ENCODE results near the gene MAGEA3.
"Not testable (repeated sequence)": the region's sequence is repeated elsewhere in the genome, so short reads cannot be mapped to it uniquely, and the experiment has no call there.

The MAGEA3 gene

GRCh38 chrX:152663086-152663485 lies 35.5 kb upstream of the MAGEA3 start:
- H3K4me1 ChIP-seq (ENCODE audit: control insufficient read depth in 1 of 2, insufficient read depth in 1 of 2, low read depth in 1 of 2, low read length in 1 of 2): no peaks in the 10 kb centered on the region
- no peaks in the 10 kb centered on the region for H3K9me3 ChIP-seq
- H3K4me3 ChIP-seq (ENCODE audit: low read depth in 1 of 2, low read length in 1 of 2): no peak overlapping the region
- no peak for TF ChIP-seq CTCF (IDR thresholded peaks at IDR 0.05)
- no peaks in the 10 kb centered on the region for H3K27me3 ChIP-seq
- no peak overlapping the region for H3K27ac ChIP-seq
- no peaks in the 10 kb centered on the region for H3K36me3 ChIP-seq

GRCh38 chrX:152674135-152674534 lies 24.5 kb upstream of the MAGEA3 start:
- Histone ChIP-seq H3K9me3 (no peaks in the 10 kb centered on the region), H3K4me3 (ENCODE audit: low read depth in 1 of 2, low read length in 1 of 2) (no peak overlapping the region), H3K36me3 (no peaks in the 10 kb centered on the region), H3K4me1 (ENCODE audit: control insufficient read depth in 1 of 2, insufficient read depth in 1 of 2, low read depth in 1 of 2, low read length in 1 of 2) (no peaks in the 10 kb centered on the region), H3K27me3 (no peaks in the 10 kb centered on the region), H3K27ac (no peak overlapping the region)
- TF ChIP-seq CTCF (IDR thresholded peaks at IDR 0.05): no peak

- not testable (repeated sequence) for H3K4me3 ChIP-seq (ENCODE audit: low read depth in 1 of 2, low read length in 1 of 2); H3K27ac ChIP-seq; H3K4me1 ChIP-seq (ENCODE audit: control insufficient read depth in 1 of 2, insufficient read depth in 1 of 2, low read depth in 1 of 2, low read length in 1 of 2); H3K27me3 ChIP-seq; H3K9me3 ChIP-seq; H3K36me3 ChIP-seq
These were observed 23.9 kb upstream of the MAGEA3 start for GRCh38 chrX:152674652-152675051.

- H3K27ac ChIP-seq: not testable (repeated sequence)
These were observed 17.6 kb upstream of the MAGEA3 start for GRCh38 chrX:152681012-152681411.

GRCh38 chrX:152700390-152700789 lies 1.8 kb downstream of the MAGEA3 start:
- not testable (repeated sequence) for H3K36me3 ChIP-seq; H3K27ac ChIP-seq; H3K4me3 ChIP-seq (ENCODE audit: low read depth in 1 of 2, low read length in 1 of 2); H3K27me3 ChIP-seq; H3K9me3 ChIP-seq; H3K4me1 ChIP-seq (ENCODE audit: control insufficient read depth in 1 of 2, insufficient read depth in 1 of 2, low read depth in 1 of 2, low read length in 1 of 2)

More at GRCh38 chrX:152681012-152681411, 17.6 kb upstream of the MAGEA3 start:
- not testable (repeated sequence) for H3K9me3 ChIP-seq; H3K36me3 ChIP-seq; H3K4me1 ChIP-seq (ENCODE audit: control insufficient read depth in 1 of 2, insufficient read depth in 1 of 2, low read depth in 1 of 2, low read length in 1 of 2); H3K4me3 ChIP-seq (ENCODE audit: low read depth in 1 of 2, low read length in 1 of 2); H3K27me3 ChIP-seq

- not testable (repeated sequence) for H3K4me3 ChIP-seq (ENCODE audit: low read depth in 1 of 2, low read length in 1 of 2); H3K4me1 ChIP-seq (ENCODE audit: control insufficient read depth in 1 of 2, insufficient read depth in 1 of 2, low read depth in 1 of 2, low read length in 1 of 2); H3K9me3 ChIP-seq; H3K27me3 ChIP-seq; H3K27ac ChIP-seq; H3K36me3 ChIP-seq
These were observed 7.9 kb downstream of the MAGEA3 start for GRCh38 chrX:152706500-152706899.

GRCh38 chrX:152709173-152709572 lies 10.6 kb downstream of the MAGEA3 start, which contains the start of gene CSAG2:
CSAG2 (minus strand) TSS chrX:152709273; CDS start chrX:152709112, 161 bp downstream.
- not testable (repeated sequence) for H3K4me3 ChIP-seq (ENCODE audit: low read depth in 1 of 2, low read length in 1 of 2); H3K27me3 ChIP-seq; H3K9me3 ChIP-seq; H3K4me1 ChIP-seq (ENCODE audit: control insufficient read depth in 1 of 2, insufficient read depth in 1 of 2, low read depth in 1 of 2, low read length in 1 of 2); H3K27ac ChIP-seq; H3K36me3 ChIP-seq

GRCh38 chrX:152713195-152713594 lies 14.6 kb downstream of the MAGEA3 start:
- H3K27me3 ChIP-seq; H3K4me3 ChIP-seq (ENCODE audit: low read depth in 1 of 2, low read length in 1 of 2); H3K9me3 ChIP-seq; H3K27ac ChIP-seq; H3K4me1 ChIP-seq (ENCODE audit: control insufficient read depth in 1 of 2, insufficient read depth in 1 of 2, low read depth in 1 of 2, low read length in 1 of 2); H3K36me3 ChIP-seq: not testable (repeated sequence)

- not testable (repeated sequence) for H3K36me3 ChIP-seq; H3K9me3 ChIP-seq; H3K4me3 ChIP-seq (ENCODE audit: low read depth in 1 of 2, low read length in 1 of 2); H3K4me1 ChIP-seq (ENCODE audit: control insufficient read depth in 1 of 2, insufficient read depth in 1 of 2, low read depth in 1 of 2, low read length in 1 of 2); H3K27me3 ChIP-seq; H3K27ac ChIP-seq
These were observed 15.5 kb downstream of the MAGEA3 start, which contains the start of gene MAGEA2B for GRCh38 chrX:152713815-152714787. MAGEA2B (plus strand) TSS chrX:152714628; CDS start chrX:152717107, 2,479 bp downstream.

Measured in neutrophil (primary cell).